Measurements from ENCODE around the gene BRIP1.

The BRIP1 gene

GRCh38 chr17:61641084-61641483, 222.2 kb downstream of the BRIP1 start:
- Histone ChIP-seq H3K4me3 (ENCODE audit: low read length) (no peak overlapping the region), H3K4me1 (ENCODE audit: insufficient read depth, low read length) (no peaks in the 10 kb centered on the region)

DNA sequence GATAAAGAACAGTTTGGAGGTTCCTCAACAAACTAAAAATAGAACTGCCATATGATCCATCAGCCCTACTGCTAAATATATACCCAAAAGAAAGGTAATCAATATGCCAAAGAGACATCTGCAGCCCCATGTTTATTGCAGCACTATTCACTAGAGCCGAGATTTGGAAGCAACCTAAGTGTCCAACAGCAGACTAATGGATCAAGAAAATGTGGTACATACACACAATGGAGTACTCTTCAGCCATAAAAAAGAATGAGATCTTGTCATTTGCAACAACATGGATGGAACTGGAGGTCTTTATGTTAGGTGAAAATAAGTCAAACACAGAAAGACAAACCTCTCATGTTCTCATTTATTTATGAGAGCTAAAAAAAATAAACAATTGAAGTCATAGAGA, 223.5 kb downstream of the BRIP1 start:
- no peaks in the 10 kb centered on the region for H3K4me1 ChIP-seq (ENCODE audit: insufficient read depth, low read length)
- peaks cover 3% of the 10 kb centered on the region for H3K9me3 ChIP-seq (ENCODE audit: low read length)
- no peaks in the 10 kb centered on the region for H3K27me3 ChIP-seq (ENCODE audit: insufficient read depth, low read length)
- no peak overlapping the region for H2AFZ ChIP-seq (ENCODE audit: low read depth, low read length)
- no peak overlapping the region for H3K4me3 ChIP-seq (ENCODE audit: low read length)
- no peaks in the 10 kb centered on the region for H3K36me3 ChIP-seq (ENCODE audit: insufficient read depth, low read length)

More at GRCh38 chr17:61641084-61641483, 222.2 kb downstream of the BRIP1 start:
- H2AFZ ChIP-seq (ENCODE audit: low read depth, low read length), result no peak overlapping the region
- no peaks in the 10 kb centered on the region for H3K27me3 ChIP-seq (ENCODE audit: insufficient read depth, low read length)
- H3K36me3 ChIP-seq (ENCODE audit: insufficient read depth, low read length), result no peaks in the 10 kb centered on the region
- H3K9me3 ChIP-seq (ENCODE audit: low read length), result peaks cover 3% of the 10 kb centered on the region

DNA sequence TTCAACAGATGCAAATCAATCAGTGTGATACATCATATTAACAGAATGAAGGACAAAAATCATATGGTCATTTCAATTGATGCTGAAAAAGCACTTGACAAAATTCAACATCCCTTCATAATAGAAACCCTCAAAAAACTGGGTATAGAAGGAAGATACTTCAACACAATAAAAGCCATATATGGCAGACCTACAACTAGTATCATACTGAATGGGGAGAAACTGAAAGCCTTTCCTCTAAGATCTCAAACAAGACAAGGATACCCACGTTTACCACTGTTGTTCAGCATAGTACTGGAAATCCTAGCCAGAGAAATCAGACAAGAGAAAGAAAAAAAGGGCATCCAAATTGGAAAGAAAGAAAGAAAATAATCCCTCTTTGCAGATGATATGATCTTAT, 225.2 kb downstream of the BRIP1 start:
- Histone ChIP-seq H3K36me3 (ENCODE audit: insufficient read depth, low read length) (no peaks in the 10 kb centered on the region), H2AFZ (ENCODE audit: low read depth, low read length) (no peak overlapping the region), H3K4me3 (ENCODE audit: low read length) (no peak overlapping the region), H3K4me1 (ENCODE audit: insufficient read depth, low read length) (no peaks in the 10 kb centered on the region), H3K9me3 (ENCODE audit: low read length) (peaks cover 3% of the 10 kb centered on the region), H3K27me3 (ENCODE audit: insufficient read depth, low read length) (no peaks in the 10 kb centered on the region)

- Histone ChIP-seq H3K4me3 (ENCODE audit: low read length) (no peak overlapping the region), H3K9me3 (ENCODE audit: low read length) (peaks cover 2% of the 10 kb centered on the region), H3K36me3 (ENCODE audit: insufficient read depth, low read length) (no peaks in the 10 kb centered on the region), H3K4me1 (ENCODE audit: insufficient read depth, low read length) (no peaks in the 10 kb centered on the region), H3K27me3 (ENCODE audit: insufficient read depth, low read length) (no peaks in the 10 kb centered on the region), H2AFZ (ENCODE audit: low read depth, low read length) (no peak overlapping the region)
Measured at GRCh38 chr17:61635913-61636432, 227.4 kb downstream of the BRIP1 start.

DNA sequence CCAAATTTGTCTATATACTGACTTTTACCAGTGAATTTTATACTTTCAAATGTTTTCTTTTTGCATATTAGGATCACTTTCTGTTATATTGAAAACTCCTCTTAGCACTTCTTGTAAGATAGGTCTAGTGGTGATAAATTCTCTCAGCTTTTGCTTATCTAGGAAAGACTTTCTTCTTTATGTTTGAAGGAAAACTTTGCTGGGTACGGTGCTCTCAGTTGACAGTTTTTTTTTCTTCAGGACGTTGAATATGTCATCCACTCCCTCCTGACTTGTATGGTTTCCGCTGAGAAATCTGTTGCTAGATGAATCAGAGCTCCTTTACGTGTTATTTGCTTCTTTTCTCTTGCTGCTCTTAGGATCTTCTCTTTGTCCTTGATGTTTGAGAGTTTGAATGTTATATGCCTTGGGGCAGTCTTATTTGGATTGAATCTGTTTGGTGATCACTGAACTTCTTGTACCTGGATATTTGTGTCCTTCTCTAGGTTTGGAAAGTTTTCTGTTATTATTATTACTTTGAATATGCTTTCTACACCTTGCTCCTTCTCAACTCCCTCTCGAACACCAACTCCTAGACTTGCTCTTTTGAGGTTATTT, 228.3 kb downstream of the BRIP1 start:
- H3K4me3 ChIP-seq (ENCODE audit: low read length), result no peak overlapping the region
- H3K9me3 ChIP-seq (ENCODE audit: low read length), result no peaks in the 10 kb centered on the region
- no peaks in the 10 kb centered on the region for H3K4me1 ChIP-seq (ENCODE audit: insufficient read depth, low read length)
- H3K36me3 ChIP-seq (ENCODE audit: insufficient read depth, low read length), result no peaks in the 10 kb centered on the region
- H3K27me3 ChIP-seq (ENCODE audit: insufficient read depth, low read length), result no peaks in the 10 kb centered on the region
- no peak overlapping the region for H2AFZ ChIP-seq (ENCODE audit: low read depth, low read length)

DNA sequence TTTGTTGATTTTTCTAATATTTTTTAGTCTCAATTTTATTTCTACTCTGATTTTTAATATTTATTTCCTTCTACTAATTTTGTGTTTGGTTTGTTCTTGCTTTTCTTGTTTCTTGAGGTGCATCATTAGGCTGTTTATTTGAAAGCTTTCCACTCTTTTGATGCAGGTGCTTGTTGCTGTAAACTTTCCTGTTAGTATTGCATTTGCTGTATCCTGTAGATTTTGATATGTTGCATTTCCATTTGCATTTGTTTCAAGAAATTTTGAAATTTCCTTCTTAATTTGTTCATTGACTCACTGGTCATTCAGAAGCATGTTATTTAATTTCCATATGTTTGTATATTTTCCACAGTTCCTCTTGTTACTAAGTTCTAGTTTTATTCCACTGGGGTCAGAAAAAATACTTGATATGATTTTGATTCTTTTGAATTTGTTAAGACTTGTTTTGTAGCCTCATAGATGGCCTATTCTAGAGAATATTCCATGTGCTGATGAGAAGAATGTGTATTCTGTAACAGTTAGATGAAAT, 229.3 kb downstream of the BRIP1 start:
- Histone ChIP-seq H3K36me3 (ENCODE audit: insufficient read depth, low read length) (no peaks in the 10 kb centered on the region), H3K4me1 (ENCODE audit: insufficient read depth, low read length) (no peaks in the 10 kb centered on the region), H3K27me3 (ENCODE audit: insufficient read depth, low read length) (no peaks in the 10 kb centered on the region), H3K9me3 (ENCODE audit: low read length) (no peaks in the 10 kb centered on the region), H2AFZ (ENCODE audit: low read depth, low read length) (no peak overlapping the region), H3K4me3 (ENCODE audit: low read length) (no peak overlapping the region)

DNA sequence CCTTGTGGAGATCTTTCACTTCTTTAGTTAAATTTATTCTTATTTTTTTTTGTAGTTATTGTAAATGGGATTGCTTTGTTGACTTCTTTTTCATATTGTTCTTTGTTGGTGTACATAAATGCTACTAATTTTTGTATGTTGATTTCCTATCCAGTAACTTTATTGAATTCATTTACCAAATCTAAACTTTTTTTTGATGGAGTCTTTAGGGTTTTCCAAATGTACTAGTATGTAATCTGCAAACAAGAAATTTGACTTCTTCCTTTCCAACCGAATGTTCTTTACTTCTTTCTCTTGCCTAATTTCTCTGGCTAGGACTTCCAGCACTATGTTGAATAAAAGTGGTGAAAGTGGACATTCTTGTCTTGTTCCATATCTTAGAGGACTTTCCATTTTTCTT, 230.5 kb downstream of the BRIP1 start:
- Histone ChIP-seq H3K27me3 (ENCODE audit: insufficient read depth, low read length) (no peaks in the 10 kb centered on the region), H3K4me3 (ENCODE audit: low read length) (no peak overlapping the region), H3K36me3 (ENCODE audit: insufficient read depth, low read length) (no peaks in the 10 kb centered on the region), H3K4me1 (ENCODE audit: insufficient read depth, low read length) (no peaks in the 10 kb centered on the region), H3K9me3 (ENCODE audit: low read length) (no peaks in the 10 kb centered on the region), H2AFZ (ENCODE audit: low read depth, low read length) (no peak overlapping the region)

DNA sequence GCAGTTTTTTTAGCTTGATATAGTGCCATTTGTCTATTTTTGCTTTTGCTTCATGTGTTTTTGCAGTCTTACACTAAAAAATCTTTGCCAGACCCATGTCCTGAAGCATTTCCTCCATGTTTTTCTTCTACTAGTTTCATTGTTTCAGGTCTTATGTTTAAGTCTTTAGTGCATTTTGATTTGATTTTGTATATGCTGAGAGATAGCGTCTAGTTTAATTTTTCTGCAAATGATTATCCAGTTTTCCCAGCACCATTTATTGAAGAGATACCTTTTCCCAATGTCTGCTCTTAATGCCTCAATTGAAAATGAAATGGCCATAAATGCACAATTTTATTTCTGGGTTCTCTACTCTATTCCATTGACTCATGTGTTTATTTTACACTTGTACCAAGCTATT, 231.5 kb downstream of the BRIP1 start:
- Histone ChIP-seq H3K36me3 (ENCODE audit: insufficient read depth, low read length) (no peaks in the 10 kb centered on the region), H3K27me3 (ENCODE audit: insufficient read depth, low read length) (no peaks in the 10 kb centered on the region), H3K4me3 (ENCODE audit: low read length) (no peak overlapping the region), H2AFZ (ENCODE audit: low read depth, low read length) (no peak overlapping the region), H3K9me3 (ENCODE audit: low read length) (no peaks in the 10 kb centered on the region), H3K4me1 (ENCODE audit: insufficient read depth, low read length) (no peaks in the 10 kb centered on the region)

Measured in neuron (in vitro differentiated cells).